WTC11 (cell line): ENCODE measurements around the gene MED12L. TPM values are rescaled to one million over a fixed set of nuclear protein-coding genes. Genes with fewer than 3 reads are reported as not detected.

Experiments
- ATAC-seq: fragments of 200-7000 bp; cut with Tn5 transposase; 2 replicates; pipeline ENCODE4 v1.10.0; 2021; ENCODE audit warnings: mild to moderate bottlenecking, moderate library complexity
- CTCF ChIA-PET: fragments of 300-600 bp; sonication (Branson Sonifier 250); formaldehyde crosslinking; loops from one replicate; lab custom pipeline; 2021; ENCODE audit warnings: antibody characterized with exemption; lab: Charles Lee
- POLR2A ChIA-PET: fragments of 350-600 bp; sonication (Branson Sonifier 250); formaldehyde crosslinking; loops from one replicate; lab custom pipeline; 2021; ENCODE audit warnings: antibody characterized with exemption; lab: Charles Lee
- DNase-seq: peaks from one replicate; pipeline ENCODE4 v3.0.0; 2021; ENCODE audit warnings: low spot score
- H3K27ac Mint-ChIP-seq: 2 replicates; pipeline ENCODE4 v1.8.0; 2021; ENCODE audit warnings: mixed read lengths
- H3K27me3 Mint-ChIP-seq: 2 replicates; pipeline ENCODE4 v1.8.0; 2021; ENCODE audit warnings: low read depth, mild to moderate bottlenecking, moderate library complexity, mixed read lengths
- H3K36me3 Mint-ChIP-seq: 2 replicates; pipeline ENCODE4 v1.8.0; 2021; ENCODE audit warnings: mixed read lengths
- H3K4me1 Mint-ChIP-seq: 2 replicates; pipeline ENCODE4 v1.8.0; 2022; ENCODE audit warnings: mixed read lengths
- H3K4me3 Mint-ChIP-seq: 2 replicates; pipeline ENCODE4 v1.8.0; 2021; ENCODE audit warnings: mild to moderate bottlenecking, moderate library complexity, mixed read lengths
- H3K9me3 Mint-ChIP-seq: 2 replicates; pipeline ENCODE4 v1.8.0; 2021; ENCODE audit warnings: mixed read lengths
- CREB1 ChIP-seq: sonication (generic); formaldehyde crosslinking; IDR thresholded peaks from 2 replicates; pipeline ENCODE4 v1.8.0; 2023; ENCODE audit warnings: mild to moderate bottlenecking, missing genetic modification reagents
- CREM ChIP-seq: sonication (generic); formaldehyde crosslinking; IDR thresholded peaks from 2 replicates; pipeline ENCODE4 v1.8.1; 2022; ENCODE audit warnings: mild to moderate bottlenecking, missing genetic modification reagents, moderate library complexity
- ELF4 ChIP-seq: sonication (generic); formaldehyde crosslinking; IDR thresholded peaks from 2 replicates; pipeline ENCODE4 v1.8.1; 2022; ENCODE audit warnings: low read depth, mild to moderate bottlenecking, moderate library complexity, missing genetic modification reagents
- ETV6 ChIP-seq: sonication (generic); formaldehyde crosslinking; IDR thresholded peaks from 2 replicates; pipeline ENCODE4 v1.8.1; 2022; ENCODE audit warnings: mild to moderate bottlenecking, missing genetic modification reagents
- GABPB1 ChIP-seq: sonication (generic); formaldehyde crosslinking; IDR thresholded peaks from 2 replicates; pipeline ENCODE4 v1.8.1; 2023; ENCODE audit warnings: mild to moderate bottlenecking, missing genetic modification reagents
- GRHL2 ChIP-seq: fragments of 250-450 bp; sonication (Bioruptor Pico); IDR thresholded peaks from 2 replicates; pipeline ENCODE4 v1.8.0; 2022; ENCODE audit warnings: mild to moderate bottlenecking, moderate library complexity; ENCODE audit not compliant: insufficient replicate concordance, severe bottlenecking
- MYBL2 ChIP-seq: sonication (generic); formaldehyde crosslinking; IDR thresholded peaks from 2 replicates; pipeline ENCODE4 v1.8.1; 2023; ENCODE audit warnings: mild to moderate bottlenecking, moderate library complexity, missing genetic modification reagents
- SMAD4 ChIP-seq: sonication (generic); formaldehyde crosslinking; IDR thresholded peaks from 2 replicates; pipeline ENCODE4 v1.8.0; 2022; ENCODE audit warnings: mild to moderate bottlenecking, missing genetic modification reagents
- TP53 ChIP-seq: sonication (generic); formaldehyde crosslinking; IDR thresholded peaks from 2 replicates; pipeline ENCODE4 v1.8.1; 2023; ENCODE audit warnings: mild to moderate bottlenecking, missing genetic modification reagents
- ZNF121 ChIP-seq: sonication (generic); formaldehyde crosslinking; IDR thresholded peaks from 2 replicates; pipeline ENCODE4 v1.8.0; 2023; ENCODE audit warnings: missing genetic modification reagents
- ZNF263 ChIP-seq: sonication (generic); formaldehyde crosslinking; IDR thresholded peaks from 2 replicates; pipeline ENCODE4 v1.8.1; 2022; ENCODE audit warnings: low read depth, mild to moderate bottlenecking, moderate library complexity, missing genetic modification reagents
- ZNF317 ChIP-seq: sonication (generic); formaldehyde crosslinking; IDR thresholded peaks from 2 replicates; pipeline ENCODE4 v1.8.1; 2023; ENCODE audit warnings: low read depth, mild to moderate bottlenecking, moderate library complexity, missing genetic modification reagents, borderline replicate concordance
- ZNF416 ChIP-seq: fragments of 250-450 bp; sonication (Bioruptor Pico); IDR thresholded peaks from 2 replicates; pipeline ENCODE4 v1.9.0; 2021; ENCODE audit warnings: mild to moderate bottlenecking, inconsistent platforms
- ZNF423 ChIP-seq: fragments of 250-450 bp; sonication (Bioruptor Pico); IDR thresholded peaks from 2 replicates; pipeline ENCODE4 v2.1.2; 2022; ENCODE audit warnings: mild to moderate bottlenecking, moderate library complexity
- total RNA-seq: library from RNA; stranded (reverse); gene quantifications from 3 replicates; pipeline ENCODE4 v1.2.3, GENCODE V29; 2021
- TF ChIP-seq, protein P1 (sequence below): sonication (generic); formaldehyde crosslinking; IDR thresholded peaks from 2 replicates; pipeline ENCODE4 v1.8.1; 2022; ENCODE audit warnings: missing genetic modification reagents, borderline replicate concordance
- TF ChIP-seq, protein P2 (sequence below): fragments of 250-450 bp; sonication (Bioruptor Pico); IDR thresholded peaks from 2 replicates; pipeline ENCODE4 v1.9.0; 2021; ENCODE audit warnings: mild to moderate bottlenecking, borderline replicate concordance
- TF ChIP-seq, protein P3 (sequence below): sonication (generic); formaldehyde crosslinking; IDR thresholded peaks from 2 replicates; pipeline ENCODE4 v1.8.1; 2022; ENCODE audit warnings: mild to moderate bottlenecking, missing genetic modification reagents, moderate library complexity, borderline replicate concordance
- TF ChIP-seq, protein P4 (sequence below): fragments of 250-450 bp; sonication (Bioruptor Pico); IDR thresholded peaks from 2 replicates; pipeline ENCODE4 v1.9.0; 2021; ENCODE audit warnings: mild to moderate bottlenecking

Gene MED12L
- total RNA-seq, 1 experiment from 2014 or later = 27.4 TPM

DNA sequence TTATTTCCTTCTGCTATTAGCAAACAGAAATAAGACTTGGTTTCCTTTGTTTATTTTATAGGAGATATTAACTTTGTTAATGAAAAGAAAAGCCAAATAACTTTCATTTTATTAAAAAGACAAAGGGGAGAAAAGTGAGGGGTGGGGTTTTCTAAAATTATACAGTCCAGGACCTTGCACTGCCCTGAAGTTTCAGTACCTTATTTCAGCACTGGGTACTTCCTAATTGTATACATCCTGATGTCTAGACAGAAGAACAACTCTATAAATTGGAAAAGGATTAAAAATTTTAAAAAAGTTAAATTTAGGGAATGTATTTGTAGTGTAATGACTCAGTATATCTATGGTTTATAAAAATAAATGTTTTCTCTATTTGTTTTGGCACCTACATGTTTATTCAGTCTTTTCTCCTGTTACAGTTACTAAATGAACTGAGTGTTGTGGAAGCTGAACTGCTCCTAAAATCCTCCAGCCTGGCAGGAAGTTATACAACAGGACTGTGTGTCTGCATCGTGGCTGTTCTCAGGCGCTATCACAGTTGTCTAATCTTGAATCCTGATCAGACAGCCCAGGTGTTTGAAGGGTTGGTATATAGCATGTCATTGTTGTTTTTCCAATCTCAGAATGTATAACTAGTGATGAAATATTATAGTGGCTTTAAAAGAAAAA lies 271.5 kb downstream of the MED12L start:
- DNase-seq (no peak), ATAC-seq (no peak)
- TF ChIP-seq ZNF423 = no peak
- TF ChIP-seq, protein P1, sequence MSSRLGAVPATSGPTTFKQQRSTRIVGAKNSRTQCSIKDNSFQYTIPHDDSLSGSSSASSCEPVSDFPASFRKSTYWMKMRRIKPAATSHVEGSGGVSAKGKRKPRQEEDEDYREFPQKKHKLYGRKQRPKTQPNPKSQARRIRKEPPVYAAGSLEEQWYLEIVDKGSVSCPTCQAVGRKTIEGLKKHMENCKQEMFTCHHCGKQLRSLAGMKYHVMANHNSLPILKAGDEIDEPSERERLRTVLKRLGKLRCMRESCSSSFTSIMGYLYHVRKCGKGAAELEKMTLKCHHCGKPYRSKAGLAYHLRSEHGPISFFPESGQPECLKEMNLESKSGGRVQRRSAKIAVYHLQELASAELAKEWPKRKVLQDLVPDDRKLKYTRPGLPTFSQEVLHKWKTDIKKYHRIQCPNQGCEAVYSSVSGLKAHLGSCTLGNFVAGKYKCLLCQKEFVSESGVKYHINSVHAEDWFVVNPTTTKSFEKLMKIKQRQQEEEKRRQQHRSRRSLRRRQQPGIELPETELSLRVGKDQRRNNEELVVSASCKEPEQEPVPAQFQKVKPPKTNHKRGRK (CRISPR knock-in tag) = no peak
- no peak for TF ChIP-seq ETV6 (CRISPR knock-in tag)
- TF ChIP-seq GRHL2 = no peak
- TF ChIP-seq ZNF416 (CRISPR knock-in tag) = no peak
- TF ChIP-seq, protein P2, sequence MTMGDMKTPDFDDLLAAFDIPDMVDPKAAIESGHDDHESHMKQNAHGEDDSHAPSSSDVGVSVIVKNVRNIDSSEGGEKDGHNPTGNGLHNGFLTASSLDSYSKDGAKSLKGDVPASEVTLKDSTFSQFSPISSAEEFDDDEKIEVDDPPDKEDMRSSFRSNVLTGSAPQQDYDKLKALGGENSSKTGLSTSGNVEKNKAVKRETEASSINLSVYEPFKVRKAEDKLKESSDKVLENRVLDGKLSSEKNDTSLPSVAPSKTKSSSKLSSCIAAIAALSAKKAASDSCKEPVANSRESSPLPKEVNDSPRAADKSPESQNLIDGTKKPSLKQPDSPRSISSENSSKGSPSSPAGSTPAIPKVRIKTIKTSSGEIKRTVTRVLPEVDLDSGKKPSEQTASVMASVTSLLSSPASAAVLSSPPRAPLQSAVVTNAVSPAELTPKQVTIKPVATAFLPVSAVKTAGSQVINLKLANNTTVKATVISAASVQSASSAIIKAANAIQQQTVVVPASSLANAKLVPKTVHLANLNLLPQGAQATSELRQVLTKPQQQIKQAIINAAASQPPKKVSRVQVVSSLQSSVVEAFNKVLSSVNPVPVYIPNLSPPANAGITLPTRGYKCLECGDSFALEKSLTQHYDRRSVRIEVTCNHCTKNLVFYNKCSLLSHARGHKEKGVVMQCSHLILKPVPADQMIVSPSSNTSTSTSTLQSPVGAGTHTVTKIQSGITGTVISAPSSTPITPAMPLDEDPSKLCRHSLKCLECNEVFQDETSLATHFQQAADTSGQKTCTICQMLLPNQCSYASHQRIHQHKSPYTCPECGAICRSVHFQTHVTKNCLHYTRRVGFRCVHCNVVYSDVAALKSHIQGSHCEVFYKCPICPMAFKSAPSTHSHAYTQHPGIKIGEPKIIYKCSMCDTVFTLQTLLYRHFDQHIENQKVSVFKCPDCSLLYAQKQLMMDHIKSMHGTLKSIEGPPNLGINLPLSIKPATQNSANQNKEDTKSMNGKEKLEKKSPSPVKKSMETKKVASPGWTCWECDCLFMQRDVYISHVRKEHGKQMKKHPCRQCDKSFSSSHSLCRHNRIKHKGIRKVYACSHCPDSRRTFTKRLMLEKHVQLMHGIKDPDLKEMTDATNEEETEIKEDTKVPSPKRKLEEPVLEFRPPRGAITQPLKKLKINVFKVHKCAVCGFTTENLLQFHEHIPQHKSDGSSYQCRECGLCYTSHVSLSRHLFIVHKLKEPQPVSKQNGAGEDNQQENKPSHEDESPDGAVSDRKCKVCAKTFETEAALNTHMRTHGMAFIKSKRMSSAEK = no peak
- TF ChIP-seq ZNF317 (CRISPR knock-in tag) = no peak
- TF ChIP-seq ZNF263 (CRISPR knock-in tag) = no peak
- TF ChIP-seq ZNF121 = no peak
- TF ChIP-seq CREB1 (CRISPR knock-in tag) = no peak
- TF ChIP-seq, protein P3, sequence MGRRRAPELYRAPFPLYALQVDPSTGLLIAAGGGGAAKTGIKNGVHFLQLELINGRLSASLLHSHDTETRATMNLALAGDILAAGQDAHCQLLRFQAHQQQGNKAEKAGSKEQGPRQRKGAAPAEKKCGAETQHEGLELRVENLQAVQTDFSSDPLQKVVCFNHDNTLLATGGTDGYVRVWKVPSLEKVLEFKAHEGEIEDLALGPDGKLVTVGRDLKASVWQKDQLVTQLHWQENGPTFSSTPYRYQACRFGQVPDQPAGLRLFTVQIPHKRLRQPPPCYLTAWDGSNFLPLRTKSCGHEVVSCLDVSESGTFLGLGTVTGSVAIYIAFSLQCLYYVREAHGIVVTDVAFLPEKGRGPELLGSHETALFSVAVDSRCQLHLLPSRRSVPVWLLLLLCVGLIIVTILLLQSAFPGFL (CRISPR knock-in tag) = no peak
- no peak for TF ChIP-seq SMAD4 (CRISPR knock-in tag)
- no peak for TF ChIP-seq GABPB1 (CRISPR knock-in tag)
- TF ChIP-seq MYBL2 (CRISPR knock-in tag) = no peak
- H3K4me3 Mint-ChIP-seq = no peak overlapping the region
- peaks cover 13% of the 10 kb centered on the region for H3K4me1 Mint-ChIP-seq
- 0 out of 2 replicates have a peak, but pooled peaks cover 3% of the 10 kb centered on the region for H3K36me3 Mint-ChIP-seq
- H3K27me3 Mint-ChIP-seq = no peaks in the 10 kb centered on the region
- H3K27ac Mint-ChIP-seq = no peak overlapping the region
- ChIA-PET CTCF (interaction anchor here (1.3 kb wide), 1 partner anchor 22 kb away, joined by 6 read pairs; no protein-coding TSS in a partner anchor), POLR2A (no interaction called here)
- H3K9me3 Mint-ChIP-seq = no peaks in the 10 kb centered on the region

DNA sequence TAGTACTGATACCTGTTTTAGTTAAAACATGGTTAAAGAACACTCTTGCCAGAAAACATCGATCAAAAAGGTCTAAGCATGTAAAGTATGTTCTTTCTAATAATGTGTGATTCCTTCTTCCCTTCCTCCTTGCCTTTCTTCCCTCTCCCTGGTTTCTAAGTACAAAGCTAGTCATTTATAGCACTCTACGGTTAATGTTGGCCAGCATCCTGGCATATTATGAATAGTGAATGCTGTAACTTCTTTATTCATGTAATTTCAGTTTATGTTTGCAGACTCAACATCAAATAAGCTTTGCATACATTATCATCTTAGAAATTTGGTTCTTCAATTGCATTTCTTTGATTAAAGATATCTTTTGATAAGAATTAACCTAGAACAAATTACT lies 272.0 kb downstream of the MED12L start:
- Mint-ChIP-seq H3K36me3 (0 out of 2 replicates have a peak, but pooled peaks cover 3% of the 10 kb centered on the region), H3K27me3 (no peaks in the 10 kb centered on the region), H3K4me3 (no peak overlapping the region), H3K9me3 (no peaks in the 10 kb centered on the region), H3K27ac (no peak overlapping the region), H3K4me1 (peaks cover 19% of the 10 kb centered on the region)
- DNase-seq = no peak
- ChIA-PET POLR2A (no interaction called here), CTCF (interaction anchor here (1.3 kb wide), 1 partner anchor 22 kb away, joined by 6 read pairs; no protein-coding TSS in a partner anchor)
- ATAC-seq = no peak
- TF ChIP-seq TP53 (CRISPR knock-in tag) = no peak
- TF ChIP-seq CREM (CRISPR knock-in tag) = no peak
- TF ChIP-seq, protein P4, sequence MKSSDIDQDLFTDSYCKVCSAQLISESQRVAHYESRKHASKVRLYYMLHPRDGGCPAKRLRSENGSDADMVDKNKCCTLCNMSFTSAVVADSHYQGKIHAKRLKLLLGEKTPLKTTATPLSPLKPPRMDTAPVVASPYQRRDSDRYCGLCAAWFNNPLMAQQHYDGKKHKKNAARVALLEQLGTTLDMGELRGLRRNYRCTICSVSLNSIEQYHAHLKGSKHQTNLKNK = no peak
- TF ChIP-seq ELF4 = no peak
